Fibroblast of skin of left quadriceps (primary cell): ENCODE measurements around the gene ENGASE.

ENCODE experiments used
- DNase-seq, 2 experiments: peaks; one replicate each; pipeline ENCODE4 v3.0.0-alpha.2; 2013; ENCODE audit warnings: low read depth in 2 of 2

Gene ENGASE

GRCh38 chr17:79080349-79080748, 5.7 kb downstream of the ENGASE start:
- DNase-seq, result no peak

DNA sequence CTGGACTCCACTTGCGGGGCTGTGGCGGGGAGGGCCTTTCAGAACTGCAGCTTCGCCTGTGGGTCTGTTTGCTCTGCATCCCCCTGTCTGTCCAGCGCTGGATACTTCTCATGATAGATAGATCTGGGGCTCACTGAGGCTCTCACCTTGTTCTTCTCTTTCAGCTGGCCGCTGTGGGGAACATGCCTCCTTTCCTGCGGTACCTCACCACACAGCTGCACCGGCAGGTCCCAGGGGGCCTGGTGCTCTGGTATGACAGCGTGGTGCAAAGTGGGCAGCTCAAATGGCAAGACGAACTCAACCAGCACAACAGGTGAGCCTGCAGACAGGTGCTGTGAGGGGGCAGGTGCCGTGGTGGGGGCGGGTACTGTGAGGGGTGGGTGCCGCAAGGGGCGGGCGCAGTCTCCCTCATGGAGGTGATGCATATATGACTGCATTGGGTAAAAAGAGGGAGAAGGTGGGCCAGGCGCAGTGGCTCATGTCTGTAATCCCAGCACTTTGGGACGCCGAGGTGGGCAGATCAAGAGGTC, 6.2 kb downstream of the ENGASE start:
- DNase-seq, result no peak

GRCh38 chr17:79081571-79082276, 7.1 kb downstream of the ENGASE start:
- no peak for DNase-seq

- DNase-seq, result no peak
These were observed 7.9 kb downstream of the ENGASE start for GRCh38 chr17:79082311-79083190.

DNA sequence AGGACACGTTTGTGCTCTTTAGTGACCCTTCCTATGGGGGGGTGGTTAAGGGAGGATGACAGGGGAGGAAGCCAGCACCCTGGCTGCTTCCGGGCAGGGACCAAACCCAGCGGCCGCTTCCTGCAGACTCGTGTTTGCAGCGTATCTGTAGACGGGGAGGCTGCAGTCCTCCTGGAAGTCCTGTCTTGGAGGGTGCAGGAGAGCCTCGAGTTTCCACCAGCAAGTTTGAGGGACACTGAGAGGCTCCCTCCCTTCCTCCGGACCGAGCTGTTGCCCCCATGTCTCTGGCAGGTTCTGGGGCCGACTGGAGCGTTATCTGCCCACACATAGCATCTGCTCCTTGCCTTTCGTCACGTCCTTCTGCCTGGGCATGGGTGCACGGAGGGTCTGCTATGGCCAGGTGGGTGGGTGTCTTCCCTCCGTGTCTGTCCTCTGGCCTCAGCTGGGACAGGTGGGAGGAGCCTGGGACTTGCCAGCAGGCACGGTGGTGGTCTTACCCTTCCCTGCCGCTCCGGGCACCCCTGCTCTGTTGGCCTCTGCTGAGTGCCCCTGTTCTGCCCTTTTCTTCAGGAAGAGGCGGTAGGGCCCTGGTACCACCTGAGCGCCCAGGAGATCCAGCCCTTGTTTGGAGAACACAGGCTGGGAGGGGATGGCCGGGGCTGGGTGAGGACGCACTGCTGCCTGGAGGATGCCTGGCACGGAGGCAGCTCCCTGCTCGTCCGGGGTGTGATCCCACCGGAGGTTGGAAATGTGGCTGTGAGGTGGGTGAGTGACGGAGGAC, 8.8 kb downstream of the ENGASE start:
- no peak for DNase-seq

DNA sequence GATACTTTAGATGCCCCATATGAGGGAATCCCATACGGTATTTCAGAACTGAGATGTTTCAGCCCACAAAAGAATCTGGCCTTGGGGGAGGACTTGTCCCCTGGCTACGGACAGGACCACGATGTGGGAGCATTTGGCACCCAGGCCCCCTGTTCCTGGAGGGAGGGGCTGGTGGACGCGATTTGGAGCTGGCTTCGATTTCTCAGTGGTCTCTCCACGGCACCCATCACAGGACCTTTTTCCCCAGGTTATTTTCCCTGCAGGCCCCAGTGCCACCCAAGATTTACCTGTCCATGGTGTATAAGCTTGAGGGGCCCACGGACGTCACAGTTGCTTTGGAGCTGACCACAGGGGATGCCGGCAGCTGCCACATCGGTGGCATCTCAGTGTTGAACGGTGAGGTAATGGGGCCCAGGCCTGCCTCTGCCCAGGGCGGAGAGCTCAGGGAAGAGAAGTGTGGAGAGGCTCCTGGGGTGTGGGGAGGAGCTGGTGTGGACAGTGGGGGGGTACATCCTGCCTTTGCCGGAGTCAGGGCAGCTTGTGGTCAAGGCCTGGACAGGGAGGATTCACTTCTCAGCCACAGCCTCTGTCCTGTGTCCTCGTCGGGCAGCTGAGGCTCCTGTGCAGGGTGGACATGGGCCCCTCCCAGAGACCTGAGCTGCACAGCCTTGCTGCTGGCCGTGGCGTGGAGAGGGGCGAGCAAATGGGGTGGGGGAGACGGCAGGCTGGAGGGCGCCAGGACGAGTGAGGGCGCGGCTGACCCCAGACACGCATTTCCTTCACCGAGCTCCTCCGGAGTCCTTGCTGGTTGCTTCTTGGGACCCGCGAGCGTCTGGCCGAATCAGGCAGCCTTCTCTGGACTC, 9.9 kb downstream of the ENGASE start:
- no peak for DNase-seq

DNA sequence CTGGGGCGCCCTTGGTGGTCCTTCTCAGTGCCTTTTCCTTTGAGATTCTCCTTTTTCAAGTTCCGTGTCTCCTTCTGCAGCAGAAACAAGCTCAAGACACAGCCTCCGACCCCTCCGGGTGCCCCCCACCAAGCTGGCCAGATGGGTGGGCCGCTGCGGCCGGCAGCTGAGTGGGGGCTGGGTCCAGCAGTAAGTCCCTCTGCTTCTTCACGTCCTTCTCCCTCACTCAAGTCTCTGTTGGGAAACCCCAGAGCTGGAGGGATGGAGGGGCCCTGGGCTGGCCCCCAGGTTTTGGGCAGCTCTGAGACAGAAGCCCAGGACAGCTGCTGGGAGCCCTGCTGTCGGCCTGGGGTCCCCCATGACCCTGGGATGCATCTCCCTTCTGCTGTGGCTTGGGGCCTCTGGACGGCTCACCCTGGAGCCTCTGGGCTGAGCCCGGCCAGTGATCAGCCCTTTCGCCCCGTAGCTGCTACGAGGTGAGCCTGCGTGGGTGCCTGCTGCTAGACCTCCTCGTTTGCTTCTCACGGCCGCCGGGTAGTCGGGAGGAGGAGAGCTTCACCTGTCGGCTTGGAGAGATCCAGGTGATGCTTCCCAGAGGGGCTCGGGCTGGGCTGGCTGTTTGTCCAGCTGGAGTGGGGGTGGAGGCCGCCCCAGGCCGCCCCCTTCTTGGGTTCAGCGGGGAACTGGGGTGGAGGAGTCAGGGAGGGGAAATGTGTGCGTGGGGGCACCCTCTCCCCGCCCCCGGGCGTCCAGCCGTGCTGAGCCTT, 10.7 kb downstream of the ENGASE start:
- no peak for DNase-seq

- DNase-seq, result no peak
These were observed 11.4 kb downstream of the ENGASE start for GRCh38 chr17:79085921-79086551.

DNA sequence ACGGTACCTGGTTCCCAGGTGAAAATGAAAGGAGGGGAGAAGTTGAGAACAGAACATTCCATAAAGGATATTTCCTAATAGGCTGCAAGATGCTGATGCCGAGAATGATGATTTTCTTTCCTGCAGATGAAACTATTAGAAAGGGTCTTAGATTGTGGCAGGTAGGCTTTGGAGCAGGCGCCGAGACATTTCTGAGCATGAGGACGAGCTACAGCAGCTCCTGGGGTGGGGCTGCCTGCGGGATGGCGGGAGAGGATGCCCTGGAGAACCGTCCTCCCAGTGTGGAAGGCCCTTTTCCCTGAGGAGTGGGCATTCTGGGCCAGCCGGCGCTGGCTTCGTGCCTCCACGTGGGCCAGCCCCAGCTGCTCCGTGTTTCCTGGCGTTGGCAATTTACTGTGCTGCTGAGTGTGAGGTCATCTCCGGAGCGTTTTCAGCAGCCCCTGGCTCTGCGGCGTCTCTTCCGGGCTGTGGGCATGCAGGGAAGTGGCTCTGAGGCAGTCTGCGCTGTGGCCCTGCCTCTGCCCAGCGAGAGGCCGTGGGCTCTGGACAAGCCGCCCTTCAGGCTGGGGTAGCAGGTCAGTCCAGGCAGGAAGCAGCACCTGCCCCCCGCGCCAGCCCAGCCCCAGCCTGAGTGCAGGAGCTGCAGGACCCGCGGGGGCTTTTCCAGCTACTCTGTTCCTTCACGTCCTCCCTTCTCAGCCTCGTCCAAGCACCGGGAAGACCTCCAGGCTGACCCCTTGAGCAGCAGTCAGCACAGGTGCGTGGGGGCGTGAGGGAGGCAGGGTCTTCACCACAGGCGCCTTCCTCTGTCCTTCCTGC, 12.2 kb downstream of the ENGASE start:
- DNase-seq, result no peak

- DNase-seq, result peak; percentile 8 to 12
These were observed 13.0 kb downstream of the ENGASE start for GRCh38 chr17:79087428-79088143.

DNA sequence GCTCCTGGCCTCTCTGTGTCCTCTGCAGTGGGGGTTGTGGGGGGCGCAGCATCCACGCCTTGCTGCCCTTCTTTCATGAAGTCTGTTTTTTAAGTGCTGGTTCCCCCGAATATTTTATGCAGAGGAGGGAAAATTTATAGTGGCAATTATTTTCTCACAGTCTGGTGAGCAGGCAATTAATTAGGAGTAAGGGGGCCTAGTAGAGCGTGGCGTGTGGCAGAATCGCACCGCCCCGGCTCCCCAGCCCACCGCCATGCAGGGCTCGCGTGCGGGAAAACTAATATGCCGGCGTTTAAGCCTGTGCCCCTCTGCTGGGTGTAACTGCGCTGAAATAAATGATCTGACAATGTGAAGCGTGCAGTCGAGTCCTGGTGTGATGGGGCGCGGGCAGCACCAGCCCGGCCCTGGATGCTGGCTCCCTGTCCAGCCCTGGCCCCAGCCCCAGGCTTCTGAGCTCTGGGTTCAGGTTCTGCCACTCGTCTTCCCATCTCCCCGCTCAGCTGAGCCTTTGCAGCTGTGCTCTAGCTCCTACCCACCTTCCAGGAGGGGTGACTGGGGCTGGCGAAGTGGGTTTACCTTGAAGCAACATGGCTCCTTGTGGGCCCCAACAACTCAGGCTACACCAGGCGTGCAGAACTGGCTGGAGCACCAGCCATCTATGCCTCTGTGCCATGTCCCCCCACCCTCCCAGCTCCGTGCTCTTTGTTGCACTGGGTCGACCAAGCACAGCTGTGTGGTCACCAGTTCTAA, 13.8 kb downstream of the ENGASE start:
- no peak for DNase-seq

GRCh38 chr17:79088997-79089328, 14.3 kb downstream of the ENGASE start:
- no peak for DNase-seq

GRCh38 chr17:79089720-79090442, 15.3 kb downstream of the ENGASE start:
- no peak for DNase-seq

DNA sequence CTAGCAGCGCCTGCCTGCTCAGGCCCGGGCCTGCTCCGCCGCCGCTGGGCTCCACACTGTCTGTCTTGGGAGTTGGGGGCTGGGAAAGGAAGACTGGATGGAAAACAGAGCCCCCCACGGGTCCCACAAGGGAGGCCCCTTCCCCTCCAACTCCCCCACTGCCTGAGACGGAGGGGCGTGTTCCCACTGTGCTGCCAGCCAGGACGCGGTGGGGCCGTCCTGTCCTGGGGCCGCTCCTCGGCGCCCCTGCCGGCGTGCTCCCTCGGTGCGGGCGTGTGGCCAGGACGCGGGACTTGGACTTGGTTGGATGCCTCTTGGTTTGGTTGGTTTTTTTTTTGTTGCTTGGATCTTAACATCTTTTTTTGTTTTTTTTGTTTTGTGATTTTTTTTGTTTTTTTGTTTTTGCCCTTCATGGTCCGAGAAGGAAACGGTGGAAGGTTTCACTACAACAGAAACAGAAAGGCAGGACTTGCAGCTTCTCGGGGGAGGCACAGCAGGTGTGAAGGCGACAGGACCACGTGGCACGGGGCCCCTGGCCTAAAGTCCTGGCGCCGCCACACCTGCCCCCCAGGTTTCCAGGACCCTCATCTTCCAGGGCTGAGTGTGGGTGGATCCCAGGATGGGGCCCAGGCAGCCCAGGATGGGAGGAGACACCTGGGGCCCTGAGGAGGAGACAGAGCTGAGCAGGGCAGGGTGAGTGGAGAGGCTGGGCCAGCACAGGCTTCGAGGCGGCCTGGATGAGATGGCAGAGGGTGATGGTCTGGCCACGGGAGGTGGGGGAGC, 16.0 kb downstream of the ENGASE start:
- DNase-seq, result no peak

- DNase-seq, result no peak
These were observed 16.6 kb downstream of the ENGASE start for GRCh38 chr17:79091226-79091670.

DNA sequence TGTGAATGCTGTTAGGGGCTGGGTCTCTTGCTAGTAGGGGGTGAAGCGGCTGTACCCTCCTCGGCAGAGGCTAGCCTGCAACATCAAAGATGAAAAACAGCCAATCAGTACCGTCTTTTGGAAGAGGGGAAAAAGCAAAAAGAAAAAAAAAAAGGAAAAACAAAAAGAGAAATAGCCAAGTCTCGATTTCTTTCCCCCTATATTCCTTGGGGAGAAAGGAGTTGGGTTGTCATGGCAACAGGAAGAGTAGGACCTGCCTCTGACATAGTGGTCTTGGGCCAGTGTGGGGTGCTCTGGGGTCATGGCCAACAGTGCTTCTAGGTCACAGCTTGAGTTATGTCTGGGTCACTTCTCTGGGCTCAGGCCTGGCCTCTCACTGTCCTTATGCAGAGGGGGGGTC, 17.9 kb downstream of the ENGASE start:
- DNase-seq, result no peak
